ENCODE measurements around the gene NUP93.

GRCh38 chr16:56741399-56741798, 11.5 kb downstream of the NUP93 start:
- TF ChIP-seq, protein P1, sequence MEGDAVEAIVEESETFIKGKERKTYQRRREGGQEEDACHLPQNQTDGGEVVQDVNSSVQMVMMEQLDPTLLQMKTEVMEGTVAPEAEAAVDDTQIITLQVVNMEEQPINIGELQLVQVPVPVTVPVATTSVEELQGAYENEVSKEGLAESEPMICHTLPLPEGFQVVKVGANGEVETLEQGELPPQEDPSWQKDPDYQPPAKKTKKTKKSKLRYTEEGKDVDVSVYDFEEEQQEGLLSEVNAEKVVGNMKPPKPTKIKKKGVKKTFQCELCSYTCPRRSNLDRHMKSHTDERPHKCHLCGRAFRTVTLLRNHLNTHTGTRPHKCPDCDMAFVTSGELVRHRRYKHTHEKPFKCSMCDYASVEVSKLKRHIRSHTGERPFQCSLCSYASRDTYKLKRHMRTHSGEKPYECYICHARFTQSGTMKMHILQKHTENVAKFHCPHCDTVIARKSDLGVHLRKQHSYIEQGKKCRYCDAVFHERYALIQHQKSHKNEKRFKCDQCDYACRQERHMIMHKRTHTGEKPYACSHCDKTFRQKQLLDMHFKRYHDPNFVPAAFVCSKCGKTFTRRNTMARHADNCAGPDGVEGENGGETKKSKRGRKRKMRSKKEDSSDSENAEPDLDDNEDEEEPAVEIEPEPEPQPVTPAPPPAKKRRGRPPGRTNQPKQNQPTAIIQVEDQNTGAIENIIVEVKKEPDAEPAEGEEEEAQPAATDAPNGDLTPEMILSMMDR (conservative IDR thresholded peaks at IDR 0.05; ENCODE audit: low read depth in 2 of 2): no peak
- TF ChIP-seq EZH2phosphoT487 (IDR thresholded peaks at IDR 0.05; ENCODE audit: unreplicated experiment) (no peak), JUNB (IDR thresholded peaks at IDR 0.05; ENCODE audit: unreplicated experiment) (no peak), POLR2AphosphoS5 (IDR thresholded peaks at IDR 0.05; ENCODE audit: low read depth) (no peak), EZH2 (IDR thresholded peaks at IDR 0.05; ENCODE audit: low read depth, unreplicated experiment) (no peak), ZNF331 (CRISPR knock-in tag; IDR thresholded peaks at IDR 0.05; ENCODE audit: low read depth) (no peak), REST (IDR thresholded peaks at IDR 0.05; ENCODE audit: unreplicated experiment) (no peak), ZNF462 (CRISPR knock-in tag; IDR thresholded peaks at IDR 0.05) (no peak), NANOG (IDR thresholded peaks at IDR 0.05; ENCODE audit: borderline replicate concordance) (no peak), CREB1 (CRISPR knock-in tag; IDR thresholded peaks at IDR 0.05; ENCODE audit: low read depth) (no peak)

Data from GM23338 (cell line).